Epidermal melanocyte (primary cell): ENCODE data around the gene B4GALNT3.

ENCODE experiments used
- DNase-seq: peaks from one replicate; pipeline ENCODE4 v3.0.0; 2011; ENCODE audit warnings: low spot score; ENCODE audit not compliant: insufficient read length

Gene B4GALNT3

DNA sequence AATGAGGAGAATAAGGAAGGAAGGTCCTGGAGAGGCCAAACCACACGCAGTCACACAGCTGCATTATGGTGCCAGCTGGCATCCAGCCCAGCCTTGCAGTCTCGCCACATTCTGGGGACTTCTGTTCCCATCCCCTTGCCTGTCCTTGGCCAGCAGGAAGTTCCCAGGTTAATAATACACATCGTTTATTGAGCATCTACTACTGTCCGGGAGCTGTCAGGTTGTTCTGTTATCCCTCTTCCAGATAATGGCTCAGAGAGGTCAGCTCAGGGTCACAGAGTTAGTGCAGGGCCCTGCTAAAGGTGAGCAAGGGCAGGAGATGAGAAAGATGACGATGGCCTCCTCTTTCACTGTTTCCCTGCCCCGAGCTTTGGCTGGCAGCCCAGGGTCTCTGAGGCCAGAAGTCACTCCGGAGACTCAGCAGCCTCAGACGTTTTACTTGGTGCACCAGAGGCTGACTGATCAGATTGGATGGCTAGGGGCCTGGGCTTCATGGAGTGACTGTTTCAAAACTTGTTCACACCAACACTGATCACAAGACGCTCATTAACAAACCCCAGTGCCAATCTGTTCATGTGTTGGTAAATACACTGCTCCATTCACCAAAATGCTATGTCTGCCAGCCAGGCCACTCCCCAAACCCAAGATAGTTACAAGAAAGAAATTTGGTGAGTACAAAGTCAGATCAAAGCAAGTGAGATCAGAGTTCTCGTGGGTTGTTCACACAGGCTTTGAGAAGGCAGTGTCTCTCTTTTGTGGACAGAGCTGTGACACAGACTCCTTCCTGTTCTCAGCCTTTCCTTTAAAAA, 79.2 kb downstream of the B4GALNT3 start:
- DNase-seq, result peak; percentile 38

DNA sequence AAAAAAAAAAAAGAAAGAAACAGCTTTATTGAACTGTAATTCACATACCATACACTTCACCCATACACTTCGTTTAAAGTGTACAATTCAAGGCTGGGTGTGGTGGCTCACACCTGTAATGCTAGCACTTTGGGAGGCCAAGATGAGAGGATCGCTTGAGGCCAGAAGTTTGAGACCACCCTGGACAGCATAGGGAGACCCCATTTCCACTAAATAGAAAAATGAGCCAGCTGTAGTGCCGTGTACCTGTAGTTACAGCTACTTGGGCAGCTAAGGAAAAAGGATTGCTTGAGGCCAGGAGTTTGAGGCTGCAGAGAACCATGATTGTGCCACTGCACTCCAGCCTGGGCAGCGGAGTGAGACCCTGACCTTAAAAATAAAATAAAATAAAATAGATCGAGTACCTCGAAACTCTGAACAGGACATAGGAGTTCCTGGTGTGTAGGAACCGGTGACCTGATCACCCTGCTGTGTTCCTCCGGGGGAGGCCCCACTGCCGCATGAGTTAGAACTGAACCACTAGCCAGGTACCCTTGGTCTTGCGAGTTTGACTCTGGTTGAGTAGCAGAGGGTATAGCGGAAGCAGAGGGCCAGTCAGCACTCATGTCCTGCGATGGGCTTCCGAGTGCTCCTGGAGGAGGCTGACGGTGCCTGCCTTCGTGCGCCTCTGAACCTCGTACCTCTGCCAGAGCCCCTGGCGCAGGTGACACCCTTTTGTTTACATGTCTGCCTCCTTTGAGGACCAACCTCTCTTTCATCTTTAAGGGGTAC, 80.0 kb downstream of the B4GALNT3 start:
- no peak for DNase-seq

DNA sequence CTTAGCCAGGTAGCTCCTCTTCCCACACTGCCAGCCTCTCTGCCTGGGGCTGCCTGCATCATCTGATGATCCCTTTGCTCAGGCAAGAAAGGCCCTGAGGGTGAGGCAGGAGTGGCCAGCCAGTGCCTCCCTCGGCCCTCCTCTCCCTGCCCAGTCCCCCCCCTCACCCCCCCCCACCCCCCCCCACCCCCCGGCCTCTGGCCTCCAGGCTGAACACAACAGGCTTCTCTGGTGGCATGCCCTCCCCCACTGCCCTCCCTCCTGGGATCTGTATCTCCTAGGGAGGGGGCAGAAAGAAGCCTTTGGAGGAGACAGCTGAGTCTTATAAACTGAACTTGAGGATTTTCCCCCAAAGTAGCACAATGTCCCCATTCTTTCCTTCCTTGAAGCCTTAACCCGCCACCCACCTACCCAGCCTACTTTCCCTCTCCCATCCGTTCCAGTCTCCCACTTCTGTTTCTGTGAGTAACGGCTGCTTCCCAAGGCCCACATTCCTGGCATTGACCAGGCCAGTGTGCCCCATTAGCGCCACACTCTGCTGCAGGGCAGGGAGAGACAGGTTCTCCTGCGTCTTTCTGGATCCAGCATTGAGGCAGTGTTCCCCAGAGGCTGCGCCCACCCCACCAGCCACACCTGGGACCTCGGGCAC, 82.1 kb downstream of the B4GALNT3 start:
- DNase-seq, result peak; percentile 91

DNA sequence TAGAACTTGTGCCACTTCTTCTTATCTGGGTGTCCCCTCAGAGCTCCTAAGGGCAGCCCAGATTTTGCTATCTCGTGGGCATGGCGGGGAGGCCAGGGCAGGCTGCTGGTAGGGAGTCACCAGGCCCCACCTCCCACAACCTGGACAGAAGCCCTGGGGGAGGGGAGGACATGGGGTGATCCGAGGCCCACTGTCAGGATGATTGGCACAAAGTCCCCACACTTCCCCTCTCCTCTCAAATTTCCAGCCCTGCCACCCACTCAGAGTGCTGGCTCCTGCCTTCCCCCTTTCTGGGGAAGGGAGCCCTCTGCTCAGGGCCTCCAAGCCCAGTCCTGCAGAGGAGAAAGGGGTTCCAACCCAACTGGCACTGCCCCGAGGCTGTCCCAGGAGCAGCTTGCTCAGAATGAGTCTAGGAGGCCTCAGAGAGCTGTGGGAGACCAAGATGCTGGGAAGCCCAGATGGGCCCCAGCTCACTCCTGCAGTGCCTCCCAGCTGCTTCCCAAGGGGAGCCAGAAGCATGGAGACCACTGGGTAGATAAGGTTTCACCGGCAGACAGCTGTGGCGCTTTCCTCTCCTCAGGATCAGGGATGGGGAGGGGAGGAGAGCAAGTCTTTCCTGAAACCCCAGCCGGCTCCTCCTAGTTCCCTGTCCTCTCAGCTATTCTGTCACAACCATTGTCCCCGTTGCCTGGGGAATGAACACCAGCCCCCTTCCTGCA, 82.8 kb downstream of the B4GALNT3 start:
- no peak for DNase-seq

DNA sequence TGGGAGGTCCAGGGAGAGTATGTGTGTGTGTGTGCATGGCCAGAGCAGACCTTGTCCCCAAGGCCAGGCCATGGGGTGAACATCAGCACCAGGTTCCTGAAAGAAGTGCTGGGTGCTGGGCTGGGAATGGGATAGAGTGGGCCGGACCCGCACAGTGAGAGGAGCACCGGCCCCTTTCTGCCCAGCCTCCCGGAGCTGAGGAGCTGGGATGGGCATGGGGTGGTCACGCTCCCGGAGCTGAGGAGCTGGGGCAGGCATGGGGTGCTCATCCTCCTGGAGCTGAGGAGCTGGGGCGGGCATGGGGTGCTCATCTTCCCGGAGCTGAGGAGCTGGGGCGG, 83.3 kb downstream of the B4GALNT3 start:
- no peak for DNase-seq

DNA sequence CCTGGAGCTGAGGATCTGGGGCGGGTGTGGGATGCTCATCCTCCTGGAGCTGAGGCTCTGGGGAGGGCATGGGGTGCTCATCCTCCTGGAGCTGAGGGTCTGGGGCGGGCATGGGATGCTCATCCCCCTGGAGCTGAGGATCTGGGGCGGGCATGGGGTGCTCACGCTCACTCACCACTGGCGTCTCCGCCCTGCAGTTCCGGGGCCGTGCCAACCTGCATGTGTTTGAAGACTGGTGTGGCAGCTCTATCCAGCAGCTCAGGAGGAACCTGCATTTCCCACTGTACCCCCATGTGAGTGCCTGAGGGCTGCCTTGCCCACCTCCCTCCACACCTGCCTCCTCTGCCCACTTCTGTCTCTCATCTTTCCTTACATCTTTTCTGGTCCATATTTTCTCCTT, 84.4 kb downstream of the B4GALNT3 start:
- no peak for DNase-seq

- no peak for DNase-seq
Measured at GRCh38 chr12:544941-545635, 85.3 kb downstream of the B4GALNT3 start.

DNA sequence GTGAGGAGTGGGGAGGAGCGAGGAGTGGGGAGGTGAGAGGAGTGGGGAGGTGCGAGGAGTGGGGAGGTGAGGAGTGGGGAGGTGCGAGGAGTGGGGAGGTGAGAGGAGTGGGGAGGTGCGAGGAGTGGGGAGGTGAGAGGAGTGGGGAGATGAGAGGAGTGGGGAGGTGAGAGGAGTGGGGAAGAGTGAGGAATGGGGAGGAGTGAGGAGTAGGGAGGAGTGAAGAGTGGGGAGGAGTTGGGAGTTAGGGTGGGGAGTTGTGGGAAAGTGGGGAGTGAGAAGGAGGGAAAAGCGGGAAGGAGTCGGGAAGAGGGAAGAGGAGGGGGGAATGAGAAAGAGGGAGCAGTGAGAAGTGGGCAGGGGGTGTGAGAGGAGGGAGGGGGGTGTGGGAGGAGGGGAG, 86.1 kb downstream of the B4GALNT3 start:
- DNase-seq, result no peak

GRCh38 chr12:546265-546919, 86.7 kb downstream of the B4GALNT3 start:
- DNase-seq, result no peak

DNA sequence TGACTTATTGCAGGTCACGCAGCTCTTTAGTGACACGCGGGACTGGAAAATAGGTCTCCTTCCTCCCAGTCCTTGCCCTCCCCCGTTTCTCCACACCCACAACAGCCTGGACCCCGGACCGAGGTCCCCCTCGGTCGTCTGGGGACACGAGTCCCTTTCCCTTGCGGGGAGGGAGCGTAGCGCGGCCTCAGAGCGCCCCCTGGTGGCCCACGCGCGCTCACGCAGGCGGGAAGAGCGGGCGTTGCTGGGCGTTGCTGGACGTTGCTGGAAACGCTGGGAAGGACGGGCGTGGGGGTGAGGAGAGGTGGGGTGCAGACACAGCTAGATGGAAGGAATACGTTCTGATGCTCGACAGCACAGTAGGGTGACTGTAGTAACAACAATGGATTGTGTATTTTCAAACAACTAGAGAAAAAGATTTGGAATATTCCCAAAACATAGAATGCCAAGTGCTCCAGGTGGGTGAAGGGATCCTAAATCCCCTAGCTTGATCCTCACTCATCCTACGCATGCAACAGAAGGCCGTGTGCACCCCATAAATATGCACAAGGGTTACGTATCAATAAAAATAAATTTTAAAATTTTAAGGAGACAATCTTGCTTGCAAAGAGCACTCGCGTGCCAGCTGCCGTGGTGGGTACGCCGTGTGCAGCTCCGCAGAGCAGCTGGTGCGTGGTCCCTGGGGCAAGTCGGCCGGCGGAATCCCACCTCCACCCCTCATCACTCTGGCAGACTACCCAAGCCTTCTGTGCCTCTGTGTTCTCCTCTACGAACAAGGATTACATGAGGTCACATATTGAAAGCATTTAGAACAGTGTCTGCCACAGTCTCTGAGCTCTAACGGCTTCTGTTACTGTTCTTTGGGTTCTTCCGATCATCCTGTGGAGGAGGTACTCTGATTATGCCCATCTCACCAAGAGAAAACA, 87.4 kb downstream of the B4GALNT3 start:
- peak; percentile 78 for DNase-seq

DNA sequence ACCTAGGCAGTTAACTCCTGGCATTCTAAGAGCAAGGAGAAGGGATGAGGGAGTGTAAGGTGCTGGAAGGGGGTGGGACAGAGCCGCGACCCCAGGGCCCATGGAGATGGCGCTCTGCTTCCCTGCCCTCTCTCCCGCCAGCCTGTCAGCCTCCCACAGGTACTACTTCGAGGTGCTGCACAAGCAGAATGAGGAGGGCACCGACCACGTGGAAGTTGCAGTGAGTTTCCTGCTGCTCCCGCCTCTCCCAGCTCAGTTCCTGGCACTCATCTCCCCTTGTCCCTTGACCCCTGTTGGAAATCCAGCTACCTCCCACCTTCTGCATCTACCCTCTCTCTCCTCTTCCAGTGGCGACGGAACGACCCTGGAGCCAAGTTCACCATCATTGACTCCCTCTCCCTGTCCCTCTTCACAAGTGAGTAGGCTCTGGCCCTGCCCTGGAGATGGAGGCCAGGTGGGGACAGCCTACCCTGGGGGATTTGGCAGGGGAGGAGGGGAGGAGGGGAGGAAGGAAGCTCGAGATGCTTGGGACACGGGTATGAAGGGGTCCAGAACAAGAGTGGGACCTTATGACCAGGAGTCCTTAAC, 88.2 kb downstream of the B4GALNT3 start:
- no peak for DNase-seq

- no peak for DNase-seq
Measured at GRCh38 chr12:549476-550082, 89.8 kb downstream of the B4GALNT3 start.

DNA sequence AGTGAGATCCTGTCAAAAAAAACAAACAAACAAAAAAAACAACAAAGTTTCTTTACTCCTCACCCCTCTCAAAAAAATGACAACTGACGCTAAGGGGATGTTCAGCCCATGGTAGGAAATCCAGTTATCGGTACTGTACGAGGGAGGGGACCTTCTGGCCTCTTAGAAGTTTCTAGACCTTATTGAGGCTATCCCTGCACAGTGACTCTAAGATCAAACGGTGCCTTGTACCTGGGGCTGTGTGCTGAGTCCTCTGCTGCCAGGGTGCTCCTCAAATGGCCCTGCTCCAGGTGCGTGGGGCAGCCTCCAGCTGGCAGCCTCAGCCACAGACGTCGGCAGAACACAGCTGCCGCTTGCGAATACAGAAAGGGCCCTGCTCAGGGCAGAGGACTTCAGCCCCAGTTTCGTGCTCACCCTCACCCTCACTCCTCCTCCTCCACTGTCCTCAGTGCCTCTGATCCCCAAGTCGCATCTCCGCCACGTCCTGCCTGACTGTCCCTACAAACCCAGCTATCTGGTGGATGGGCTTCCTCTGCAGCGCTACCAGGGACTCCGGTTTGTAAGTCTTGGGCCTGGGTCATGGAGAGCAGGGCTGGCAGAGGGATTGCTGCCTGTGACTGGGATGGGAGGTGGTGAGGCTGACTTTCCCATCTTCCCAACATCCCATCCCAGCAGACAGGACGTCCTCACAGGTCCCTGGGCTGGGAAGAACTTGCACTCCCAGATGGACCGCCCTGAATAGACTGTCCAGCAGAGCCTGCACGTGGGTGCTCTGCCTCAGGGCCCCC, 90.9 kb downstream of the B4GALNT3 start:
- no peak for DNase-seq

GRCh38 chr12:552466-552865, 92.7 kb downstream of the B4GALNT3 start:
- DNase-seq, result no peak

DNA sequence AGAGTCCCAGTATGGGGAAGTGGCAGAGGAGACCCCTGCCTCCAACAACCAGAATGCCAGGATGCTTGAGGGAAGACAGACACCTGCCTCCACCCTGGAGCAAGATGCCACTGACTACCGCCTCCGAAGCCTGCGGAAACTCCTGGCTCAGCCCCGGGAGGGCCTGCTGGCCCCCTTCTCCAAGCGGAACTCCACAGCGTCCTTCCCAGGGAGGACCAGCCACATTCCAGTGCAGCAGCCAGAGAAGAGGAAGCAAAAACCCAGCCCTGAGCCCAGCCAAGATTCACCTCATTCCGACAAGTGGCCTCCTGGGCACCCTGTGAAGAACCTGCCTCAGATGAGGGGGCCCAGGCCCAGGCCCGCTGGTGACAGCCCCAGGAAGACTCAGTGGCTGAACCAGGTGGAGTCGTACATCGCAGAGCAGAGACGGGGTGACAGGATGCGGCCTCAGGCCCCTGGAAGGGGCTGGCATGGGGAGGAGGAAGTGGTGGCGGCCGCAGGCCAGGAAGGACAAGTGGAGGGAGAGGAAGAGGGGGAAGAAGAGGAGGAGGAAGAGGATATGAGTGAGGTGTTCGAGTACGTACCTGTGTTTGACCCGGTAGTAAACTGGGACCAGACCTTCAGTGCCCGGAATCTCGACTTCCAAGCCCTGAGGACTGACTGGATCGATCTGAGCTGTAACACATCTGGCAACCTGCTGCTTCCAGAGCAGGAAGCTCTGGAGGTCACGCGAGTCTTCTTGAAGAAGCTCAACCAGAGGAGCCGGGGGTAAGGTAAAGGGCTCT, 93.7 kb downstream of the B4GALNT3 start:
- no peak for DNase-seq

DNA sequence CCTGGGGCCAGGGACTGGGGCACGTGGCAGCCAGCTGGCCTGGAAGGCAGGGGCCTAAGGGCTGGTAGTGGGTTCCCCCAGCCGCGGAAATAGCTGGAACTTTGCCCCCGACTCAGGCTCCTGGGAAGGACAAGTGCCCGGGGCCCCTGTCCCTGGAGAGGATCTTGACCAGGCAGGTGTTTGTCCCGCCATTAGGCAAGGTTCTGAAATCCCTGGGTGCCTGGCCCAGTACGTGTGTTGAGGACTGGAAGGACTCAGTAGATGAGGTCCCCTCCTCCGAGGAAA, 94.2 kb downstream of the B4GALNT3 start:
- no peak for DNase-seq

GRCh38 chr12:556498-556897, 96.8 kb downstream of the B4GALNT3 start:
- DNase-seq, result no peak
